GM12801 (cell line): ENCODE results near the gene SLC37A3.

Source experiments
- TF ChIP-seq, protein P1 (sequence below): IDR thresholded peaks from one replicate; pipeline ENCODE4 v1.5.1; 2011; ENCODE audit warnings: control low read depth; ENCODE audit not compliant: insufficient read length; ENCODE audit errors: extremely low read depth

Gene SLC37A3, protein sequence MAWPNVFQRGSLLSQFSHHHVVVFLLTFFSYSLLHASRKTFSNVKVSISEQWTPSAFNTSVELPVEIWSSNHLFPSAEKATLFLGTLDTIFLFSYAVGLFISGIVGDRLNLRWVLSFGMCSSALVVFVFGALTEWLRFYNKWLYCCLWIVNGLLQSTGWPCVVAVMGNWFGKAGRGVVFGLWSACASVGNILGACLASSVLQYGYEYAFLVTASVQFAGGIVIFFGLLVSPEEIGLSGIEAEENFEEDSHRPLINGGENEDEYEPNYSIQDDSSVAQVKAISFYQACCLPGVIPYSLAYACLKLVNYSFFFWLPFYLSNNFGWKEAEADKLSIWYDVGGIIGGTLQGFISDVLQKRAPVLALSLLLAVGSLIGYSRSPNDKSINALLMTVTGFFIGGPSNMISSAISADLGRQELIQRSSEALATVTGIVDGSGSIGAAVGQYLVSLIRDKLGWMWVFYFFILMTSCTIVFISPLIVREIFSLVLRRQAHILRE

DNA sequence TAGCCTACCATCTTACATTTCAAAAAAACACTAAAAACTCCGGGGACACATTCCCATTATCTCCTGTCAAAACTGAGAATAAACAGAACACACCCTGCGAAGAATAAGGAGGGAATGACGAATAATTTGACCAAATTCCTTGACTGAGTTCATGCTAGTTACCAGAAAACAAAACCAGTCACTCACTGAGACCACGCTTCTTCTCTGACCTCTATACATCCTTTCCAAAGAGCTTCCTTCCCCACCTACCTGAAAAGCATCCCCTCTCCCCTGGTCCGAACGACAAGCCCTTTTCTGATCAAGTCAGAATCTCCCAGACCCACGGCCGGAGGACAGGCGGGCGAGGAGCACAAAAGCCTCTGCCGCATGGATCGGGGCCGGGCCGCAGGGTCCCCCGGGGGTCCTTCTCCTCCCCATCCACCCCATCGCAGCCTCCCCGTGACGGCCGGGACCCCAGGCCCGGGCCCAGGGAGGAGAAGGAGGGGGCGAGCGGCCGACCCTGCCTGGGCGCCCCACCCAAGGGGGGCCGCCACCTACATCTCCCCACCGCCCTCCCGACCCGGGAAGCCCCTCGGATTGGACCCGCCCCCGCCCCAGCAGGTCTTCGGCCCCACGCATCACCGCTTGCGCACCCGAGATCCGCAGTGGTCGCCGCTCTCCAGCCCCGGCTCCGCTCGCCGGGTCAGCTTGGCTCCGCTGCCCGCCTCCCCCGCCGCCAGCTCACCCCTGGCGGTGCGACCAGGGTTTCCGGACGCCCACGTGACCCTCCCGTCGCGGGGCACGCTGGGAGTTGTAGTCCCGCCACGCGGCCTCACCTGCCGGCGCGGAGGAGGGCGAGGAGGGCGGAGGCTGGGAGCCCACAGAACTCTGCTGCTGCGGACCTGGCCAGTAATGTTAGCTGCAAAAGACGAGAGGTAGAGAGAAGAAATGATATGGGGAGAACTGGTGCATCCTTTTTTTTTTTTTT, at the start of gene SLC37A3:
Gene SLC37A3 (minus strand): TSS at position 747 of the 967 bp plus-strand sequence. CDS start 16,004 bp downstream, outside the sequence.
- TF ChIP-seq, protein P1, sequence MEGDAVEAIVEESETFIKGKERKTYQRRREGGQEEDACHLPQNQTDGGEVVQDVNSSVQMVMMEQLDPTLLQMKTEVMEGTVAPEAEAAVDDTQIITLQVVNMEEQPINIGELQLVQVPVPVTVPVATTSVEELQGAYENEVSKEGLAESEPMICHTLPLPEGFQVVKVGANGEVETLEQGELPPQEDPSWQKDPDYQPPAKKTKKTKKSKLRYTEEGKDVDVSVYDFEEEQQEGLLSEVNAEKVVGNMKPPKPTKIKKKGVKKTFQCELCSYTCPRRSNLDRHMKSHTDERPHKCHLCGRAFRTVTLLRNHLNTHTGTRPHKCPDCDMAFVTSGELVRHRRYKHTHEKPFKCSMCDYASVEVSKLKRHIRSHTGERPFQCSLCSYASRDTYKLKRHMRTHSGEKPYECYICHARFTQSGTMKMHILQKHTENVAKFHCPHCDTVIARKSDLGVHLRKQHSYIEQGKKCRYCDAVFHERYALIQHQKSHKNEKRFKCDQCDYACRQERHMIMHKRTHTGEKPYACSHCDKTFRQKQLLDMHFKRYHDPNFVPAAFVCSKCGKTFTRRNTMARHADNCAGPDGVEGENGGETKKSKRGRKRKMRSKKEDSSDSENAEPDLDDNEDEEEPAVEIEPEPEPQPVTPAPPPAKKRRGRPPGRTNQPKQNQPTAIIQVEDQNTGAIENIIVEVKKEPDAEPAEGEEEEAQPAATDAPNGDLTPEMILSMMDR = no peak

GRCh38 chr7:140447841-140448240, 49.5 kb upstream of the SLC37A3 start:
- TF ChIP-seq, protein P1 = no peak

GRCh38 chr7:140446467-140446866, 48.1 kb upstream of the SLC37A3 start:
- TF ChIP-seq, protein P1 = no peak

DNA sequence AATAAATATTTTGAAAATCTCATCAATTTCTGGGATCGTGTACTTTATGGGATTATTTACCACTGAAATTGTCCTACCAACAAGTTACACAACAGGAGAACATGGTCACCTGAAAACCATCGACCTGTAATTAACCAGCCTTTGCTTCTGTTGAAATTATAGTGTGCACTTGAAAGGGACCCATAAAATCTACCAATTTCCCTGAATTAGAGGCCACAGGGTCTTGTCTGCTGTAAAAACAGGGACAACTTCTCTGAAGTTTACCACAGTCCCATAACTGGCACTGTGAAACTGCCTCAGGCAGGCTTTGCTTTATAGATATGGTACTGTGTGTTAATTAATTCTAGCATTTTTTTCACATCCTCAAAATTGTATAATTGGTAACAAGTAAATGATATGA, 43.2 kb upstream of the SLC37A3 start:
- TF ChIP-seq, protein P1 = no peak

DNA sequence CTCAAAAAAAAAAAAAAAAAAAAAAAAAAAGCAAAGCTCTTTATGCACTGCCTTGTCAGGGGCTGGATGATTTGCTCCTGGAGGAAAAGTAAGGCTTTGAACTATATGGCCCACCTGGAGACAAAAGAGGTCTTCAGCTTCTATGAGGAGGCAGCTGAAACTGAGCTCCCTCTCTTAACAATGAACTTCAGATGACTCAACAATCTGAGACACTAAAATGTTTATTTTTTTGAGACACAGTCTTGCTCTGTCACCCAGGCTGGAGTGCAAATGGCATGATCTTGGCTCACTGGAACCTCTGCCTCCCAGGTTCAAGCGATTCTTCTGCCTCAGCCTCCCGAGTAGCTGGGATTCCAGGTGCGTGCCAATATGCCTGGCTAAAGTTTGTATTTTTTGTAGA, 42.3 kb upstream of the SLC37A3 start:
- TF ChIP-seq, protein P1 = no peak

DNA sequence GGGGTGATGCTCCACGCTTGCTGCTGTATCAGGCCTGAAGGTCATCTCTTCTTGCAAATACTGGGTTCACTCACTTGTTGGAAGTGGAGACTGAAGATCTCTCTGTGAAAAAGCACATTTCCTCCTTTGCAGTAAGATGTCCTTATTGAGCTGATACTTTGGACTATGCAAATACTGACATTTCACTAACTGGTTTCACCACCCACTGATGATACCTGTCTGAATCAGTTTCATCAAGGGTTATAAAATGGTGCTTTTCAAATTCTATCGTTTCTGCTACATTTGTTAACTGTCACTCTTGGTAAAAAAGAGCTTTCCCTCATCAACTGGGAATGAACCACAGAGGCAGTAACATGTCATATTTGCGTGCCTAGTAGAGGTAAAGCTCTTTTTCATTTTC, 41.0 kb upstream of the SLC37A3 start:
- TF ChIP-seq, protein P1 = no peak
